DND-41 (cell line): ENCODE results near the gene RAB37.

Experiments used
- ATAC-seq: fragments of 200-7000 bp; cut with Tn5 transposase; 3 replicates; pipeline ENCODE4 v1.9.1; 2021; ENCODE audit warnings: low read depth; ENCODE audit not compliant: insufficient read depth
- DNase-seq: peaks from one replicate; pipeline ENCODE4 v3.0.0-alpha.2; 2020
- H2AFZ ChIP-seq: 2 replicates; pipeline ENCODE4 v1.6.0; 2012; ENCODE audit warnings: low read depth, low read length
- H3K27ac ChIP-seq: 2 replicates; pipeline ENCODE4 v1.5.1; 2012; ENCODE audit warnings: low read length, inconsistent platforms
- H3K27me3 ChIP-seq: fragments of 200-600 bp; sonication (generic); 2 replicates; pipeline ENCODE4 v1.6.0; 2012; ENCODE audit warnings: low read length, mild to moderate bottlenecking, inconsistent platforms; ENCODE audit not compliant: insufficient read depth, poor library complexity
- H3K36me3 ChIP-seq: 2 replicates; pipeline ENCODE4 v1.5.1; 2012; ENCODE audit warnings: low read length, inconsistent platforms; ENCODE audit not compliant: insufficient read depth
- H3K4me1 ChIP-seq: 2 replicates; pipeline ENCODE4 v1.5.1; 2012; ENCODE audit warnings: mild to moderate bottlenecking, low read length; ENCODE audit not compliant: insufficient read depth
- H3K4me2 ChIP-seq: 2 replicates; pipeline ENCODE4 v1.6.0; 2012; ENCODE audit warnings: mild to moderate bottlenecking, moderate library complexity, low read length, inconsistent platforms; ENCODE audit not compliant: insufficient read depth
- H3K4me3 ChIP-seq, 2 experiments: fragments of 200-600 bp in 1 of 2; shearing (Covaris generic) in 1 of 2; 2 replicates each; pipeline ENCODE4 v1.5.1; 2012 to 2016; ENCODE audit warnings: inconsistent platforms in 2 of 2, low read length in 2 of 2, mild to moderate bottlenecking in 2 of 2, low read depth in 1 of 2, moderate library complexity in 1 of 2
- H3K79me2 ChIP-seq: 2 replicates; pipeline ENCODE4 v1.6.0; 2012; ENCODE audit warnings: low read length, inconsistent platforms; ENCODE audit not compliant: insufficient read depth
- H3K9ac ChIP-seq: 2 replicates; pipeline ENCODE4 v1.6.0; 2012; ENCODE audit warnings: low read depth, mild to moderate bottlenecking, inconsistent platforms, low read length, moderate library complexity
- H3K9me3 ChIP-seq: 2 replicates; pipeline ENCODE4 v1.5.1; 2012; ENCODE audit warnings: low read length, moderate library complexity, mild to moderate bottlenecking, inconsistent platforms; ENCODE audit not compliant: insufficient read depth, severe bottlenecking
- H4K20me1 ChIP-seq: 2 replicates; pipeline ENCODE4 v1.6.0; 2012; ENCODE audit warnings: low read length; ENCODE audit not compliant: insufficient read depth
- CTCF ChIP-seq: IDR thresholded peaks from 2 replicates; pipeline ENCODE4 v1.5.1; 2012; ENCODE audit warnings: borderline replicate concordance, low read length, moderate library complexity, mild to moderate bottlenecking; ENCODE audit not compliant: poor library complexity, severe bottlenecking; ENCODE audit errors: extremely low read depth
- EZH2 ChIP-seq: IDR thresholded peaks from 3 replicates; pipeline ENCODE4 v1.6.1; 2012; ENCODE audit warnings: borderline replicate concordance, low read depth, mild to moderate bottlenecking, moderate library complexity, low read length, inconsistent platforms; ENCODE audit not compliant: severe bottlenecking

The RAB37 gene

GRCh38 chr17:74720506-74720905, 16.6 kb upstream of the RAB37 start:
- H3K79me2 ChIP-seq, result no peaks in the 10 kb centered on the region
- H4K20me1 ChIP-seq, result no peaks in the 10 kb centered on the region
- H3K9ac ChIP-seq, result no peak overlapping the region
- ATAC-seq (no peak), DNase-seq (no peak)
- H3K4me2 ChIP-seq, result no peak overlapping the region
- H3K9me3 ChIP-seq, result no peaks in the 10 kb centered on the region
- TF ChIP-seq CTCF (no peak), EZH2 (no peak)
- no peak overlapping the region for H3K27ac ChIP-seq
- H3K4me1 ChIP-seq, result no peaks in the 10 kb centered on the region
- no peaks in the 10 kb centered on the region for H3K27me3 ChIP-seq
- no peak overlapping the region for H2AFZ ChIP-seq
- no peaks in the 10 kb centered on the region for H3K36me3 ChIP-seq
- H3K4me3 ChIP-seq, result no peak overlapping the region

GRCh38 chr17:74722782-74723181, 14.3 kb upstream of the RAB37 start:
- ATAC-seq, result no peak
- DNase-seq, result no peak
- no peak overlapping the region for H3K4me2 ChIP-seq
- H3K79me2 ChIP-seq, result no peaks in the 10 kb centered on the region
- H3K9me3 ChIP-seq, result no peaks in the 10 kb centered on the region
- H3K4me3 ChIP-seq, result no peak overlapping the region
- H3K9ac ChIP-seq, result no peak overlapping the region
- TF ChIP-seq EZH2, result no peak
- TF ChIP-seq CTCF, result no peak
- no peak overlapping the region for H3K27ac ChIP-seq
- H3K27me3 ChIP-seq, result no peaks in the 10 kb centered on the region
- no peaks in the 10 kb centered on the region for H3K4me1 ChIP-seq
- no peaks in the 10 kb centered on the region for H4K20me1 ChIP-seq
- no peaks in the 10 kb centered on the region for H3K36me3 ChIP-seq
- H2AFZ ChIP-seq, result no peak overlapping the region

- no peak overlapping the region for H3K27ac ChIP-seq
- no peaks in the 10 kb centered on the region for H3K4me1 ChIP-seq
- no peak overlapping the region for H2AFZ ChIP-seq
- H3K27me3 ChIP-seq, result no peaks in the 10 kb centered on the region
- H3K79me2 ChIP-seq, result no peaks in the 10 kb centered on the region
- no peak for ATAC-seq
- H3K9me3 ChIP-seq, result no peaks in the 10 kb centered on the region
- no peak overlapping the region for H3K4me2 ChIP-seq
- no peak overlapping the region for H3K9ac ChIP-seq
- TF ChIP-seq CTCF, result no peak
- no peak for TF ChIP-seq EZH2
- no peak overlapping the region for H3K4me3 ChIP-seq
- DNase-seq, result no peak
- no peaks in the 10 kb centered on the region for H3K36me3 ChIP-seq
- no peaks in the 10 kb centered on the region for H4K20me1 ChIP-seq
These were observed 13.2 kb upstream of the RAB37 start for GRCh38 chr17:74723891-74724290.

- H3K9me3 ChIP-seq, result no peaks in the 10 kb centered on the region
- DNase-seq (no peak), ATAC-seq (no peak)
- H2AFZ ChIP-seq, result no peak overlapping the region
- no peak overlapping the region for H3K27ac ChIP-seq
- no peaks in the 10 kb centered on the region for H3K27me3 ChIP-seq
- H3K4me2 ChIP-seq, result no peak overlapping the region
- no peaks in the 10 kb centered on the region for H3K79me2 ChIP-seq
- H4K20me1 ChIP-seq, result no peaks in the 10 kb centered on the region
- H3K4me1 ChIP-seq, result no peaks in the 10 kb centered on the region
- H3K36me3 ChIP-seq, result no peaks in the 10 kb centered on the region
- no peak overlapping the region for H3K4me3 ChIP-seq
- no peak overlapping the region for H3K9ac ChIP-seq
- TF ChIP-seq EZH2, result no peak
- no peak for TF ChIP-seq CTCF
These were observed 11.9 kb upstream of the RAB37 start for GRCh38 chr17:74725111-74725510.
